Stimulated activated CD4-positive, alpha-beta T cell treated with anti-CD3 and anti-CD28 coated beads, Interleukin-1b, Interleukin-23, amount 100 ng/mL, for 24 hours (primary cell): ENCODE measurements around the gene TSPAN4.

Experiments
- DNase-seq, 4 experiments: peaks; one replicate each; pipeline ENCODE4 v3.0.0-alpha.2; 2020; ENCODE audit warnings: low read depth in 4 of 4, low spot score in 1 of 4

The TSPAN4 gene

GRCh38 chr11:803770-804598 lies 38.7 kb upstream of the TSPAN4 start:
- no peak for DNase-seq

GRCh38 chr11:804599-804964 lies 38.1 kb upstream of the TSPAN4 start:
- DNase-seq = no peak

- no peak for DNase-seq
Observed at GRCh38 chr11:808427-809286, 34.0 kb upstream of the TSPAN4 start.

GRCh38 chr11:809287-810039 lies 33.2 kb upstream of the TSPAN4 start, which contains the start of gene RPLP2:
RPLP2 (plus strand) TSS chr11:809967; CDS start chr11:810235, 268 bp downstream.
- peak; percentile 96 to 97 (median 97) for DNase-seq

DNA sequence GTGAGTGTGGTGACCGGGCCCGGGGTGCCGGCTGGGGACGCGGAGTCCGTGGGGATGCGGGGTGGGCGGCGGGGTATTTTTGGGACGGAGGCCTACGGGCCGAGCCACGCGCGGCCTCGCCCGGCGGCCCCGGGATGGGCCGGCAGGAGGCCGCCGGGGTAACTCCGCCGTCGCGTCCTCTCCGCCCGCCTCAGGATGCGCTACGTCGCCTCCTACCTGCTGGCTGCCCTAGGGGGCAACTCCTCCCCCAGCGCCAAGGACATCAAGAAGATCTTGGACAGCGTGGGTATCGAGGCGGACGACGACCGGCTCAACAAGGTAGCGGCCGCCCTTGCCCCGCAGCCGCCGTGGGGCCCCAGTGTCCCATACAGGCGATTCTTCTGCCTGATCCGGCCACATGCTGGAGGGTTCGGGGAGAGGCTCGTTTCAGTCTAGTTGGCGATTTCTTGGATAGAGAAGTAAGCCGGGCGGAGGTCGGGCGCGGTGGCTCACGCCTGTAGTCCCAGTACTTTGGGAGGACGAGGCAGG lies 32.5 kb upstream of the TSPAN4 start:
- no peak for DNase-seq

GRCh38 chr11:811446-812245 lies 31.0 kb upstream of the TSPAN4 start:
- DNase-seq = no peak

DNA sequence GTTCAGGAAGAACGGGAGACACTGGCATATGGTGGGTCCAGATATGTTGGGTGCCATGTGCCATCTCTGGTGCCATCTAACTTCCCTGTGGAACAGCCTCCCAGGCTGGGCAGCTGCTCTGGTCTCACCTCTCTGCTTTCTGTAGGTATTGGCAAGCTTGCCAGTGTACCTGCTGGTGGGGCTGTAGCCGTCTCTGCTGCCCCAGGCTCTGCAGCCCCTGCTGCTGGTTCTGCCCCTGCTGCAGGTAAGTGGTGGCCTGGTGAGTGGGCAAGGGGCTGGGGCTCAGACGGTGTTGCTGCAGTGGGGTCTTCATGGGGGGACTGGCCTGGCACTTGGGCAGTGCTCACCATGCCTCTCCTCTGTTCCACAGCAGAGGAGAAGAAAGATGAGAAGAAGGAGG lies 30.3 kb upstream of the TSPAN4 start:
- DNase-seq = no peak

DNA sequence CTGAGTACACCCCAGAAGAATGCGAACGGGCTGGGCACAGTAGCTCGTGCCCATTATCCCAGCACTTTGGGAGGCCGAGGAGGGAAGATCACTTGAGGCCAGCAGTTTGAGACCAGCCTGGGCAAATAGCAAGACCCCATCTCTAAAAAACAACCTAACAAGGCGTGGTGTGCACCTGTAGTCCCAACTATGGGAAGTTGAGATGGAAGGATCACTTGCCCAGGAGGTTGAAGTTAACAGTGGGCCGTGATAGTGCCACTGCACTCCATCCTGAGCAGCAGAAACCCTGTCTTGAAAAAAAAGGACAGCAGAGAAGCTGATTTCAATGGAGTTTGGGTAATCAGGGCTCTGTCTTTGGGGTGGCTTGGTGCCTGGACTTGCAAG lies 29.6 kb upstream of the TSPAN4 start:
- DNase-seq = no peak

DNA sequence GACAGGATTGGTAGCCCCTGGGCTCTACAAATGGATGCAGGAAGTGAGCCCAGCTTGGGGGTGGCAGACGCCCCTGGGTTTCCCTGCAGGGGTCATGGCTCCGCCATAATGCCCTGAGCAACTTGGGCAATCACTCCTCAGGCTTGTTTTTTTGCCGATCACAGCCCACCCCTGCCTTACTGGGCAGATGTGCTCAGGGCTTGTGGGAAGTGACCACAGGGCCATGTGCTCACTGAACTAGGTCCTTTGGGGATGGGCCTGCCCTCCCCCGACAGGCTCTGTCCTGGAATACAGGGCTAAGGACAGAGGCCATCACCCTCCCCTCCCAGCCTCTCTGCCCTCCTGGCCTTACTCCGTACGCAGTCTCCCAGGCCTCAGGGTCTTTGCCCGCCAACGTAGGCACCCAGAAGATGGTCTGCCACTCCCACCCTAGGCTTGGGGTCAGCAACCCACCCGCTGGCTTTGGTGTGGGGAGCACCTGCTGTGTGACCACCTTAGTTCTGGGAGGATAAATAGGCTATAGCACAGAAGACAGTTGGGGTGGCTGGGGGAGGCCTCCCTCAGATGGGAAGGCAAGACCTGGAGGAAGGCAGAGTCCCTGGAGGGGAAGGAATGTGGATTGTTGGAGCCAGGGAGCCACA lies 29.1 kb upstream of the TSPAN4 start:
- no peak for DNase-seq

GRCh38 chr11:815675-816432 lies 26.8 kb upstream of the TSPAN4 start:
- DNase-seq = no peak

DNA sequence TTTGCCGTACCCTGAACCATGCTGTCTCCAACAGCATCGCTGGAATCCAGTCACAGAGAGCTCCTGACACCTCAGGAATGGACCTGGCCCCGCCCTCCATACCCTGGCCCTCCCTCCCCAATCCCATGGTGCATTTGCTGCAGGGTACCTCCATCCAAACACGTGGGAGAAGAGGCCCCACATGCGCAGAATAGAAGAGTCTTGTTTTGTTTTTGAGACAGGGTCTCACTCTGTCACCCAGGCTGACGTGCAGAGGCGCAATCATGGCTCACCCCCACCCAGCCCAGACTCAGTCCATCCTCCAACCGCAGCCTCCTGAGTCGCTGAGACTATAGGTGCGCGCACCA lies 26.2 kb upstream of the TSPAN4 start:
- DNase-seq = no peak

DNA sequence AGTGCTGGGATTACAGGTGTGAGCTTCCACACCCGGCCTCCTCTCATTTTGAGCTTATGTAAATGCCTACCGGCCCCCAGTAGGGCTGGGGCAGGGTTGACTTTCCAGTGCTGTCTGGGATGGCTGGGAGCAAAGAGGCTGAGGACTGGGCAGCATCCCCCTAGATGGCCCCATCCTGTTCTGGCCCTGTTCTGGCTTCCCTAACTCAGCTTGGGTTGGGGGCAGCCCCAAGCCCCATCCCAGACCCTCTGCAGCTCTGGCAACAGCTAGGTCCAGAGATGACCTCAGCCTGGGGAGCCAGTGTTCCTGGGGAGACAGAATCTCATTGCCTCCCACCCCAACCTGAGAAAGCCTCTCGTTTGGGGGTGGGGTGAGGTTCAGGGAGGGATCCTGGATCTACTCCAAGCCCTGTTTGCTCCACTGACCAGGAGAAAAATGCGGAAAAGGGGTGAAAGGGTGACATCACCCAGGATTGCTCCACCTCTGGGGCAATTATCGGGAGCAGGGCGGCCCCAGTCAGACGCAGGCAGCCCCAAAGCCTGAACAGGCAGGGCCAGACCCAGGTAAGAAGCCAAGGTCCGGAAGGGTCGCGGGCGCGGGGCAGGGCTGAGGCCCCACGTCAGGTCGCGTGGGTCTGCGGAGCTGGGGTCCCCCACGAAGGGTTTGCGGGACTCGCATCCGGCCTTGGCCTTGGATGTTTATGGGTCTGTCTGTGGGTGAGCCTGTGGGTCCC lies 24.1 kb upstream of the TSPAN4 start, which contains the start of gene PNPLA2:
PNPLA2 (plus strand) TSS at position 519 of the 733 bp plus-strand sequence. CDS start 805 bp downstream, outside the sequence.
- no peak for DNase-seq

DNA sequence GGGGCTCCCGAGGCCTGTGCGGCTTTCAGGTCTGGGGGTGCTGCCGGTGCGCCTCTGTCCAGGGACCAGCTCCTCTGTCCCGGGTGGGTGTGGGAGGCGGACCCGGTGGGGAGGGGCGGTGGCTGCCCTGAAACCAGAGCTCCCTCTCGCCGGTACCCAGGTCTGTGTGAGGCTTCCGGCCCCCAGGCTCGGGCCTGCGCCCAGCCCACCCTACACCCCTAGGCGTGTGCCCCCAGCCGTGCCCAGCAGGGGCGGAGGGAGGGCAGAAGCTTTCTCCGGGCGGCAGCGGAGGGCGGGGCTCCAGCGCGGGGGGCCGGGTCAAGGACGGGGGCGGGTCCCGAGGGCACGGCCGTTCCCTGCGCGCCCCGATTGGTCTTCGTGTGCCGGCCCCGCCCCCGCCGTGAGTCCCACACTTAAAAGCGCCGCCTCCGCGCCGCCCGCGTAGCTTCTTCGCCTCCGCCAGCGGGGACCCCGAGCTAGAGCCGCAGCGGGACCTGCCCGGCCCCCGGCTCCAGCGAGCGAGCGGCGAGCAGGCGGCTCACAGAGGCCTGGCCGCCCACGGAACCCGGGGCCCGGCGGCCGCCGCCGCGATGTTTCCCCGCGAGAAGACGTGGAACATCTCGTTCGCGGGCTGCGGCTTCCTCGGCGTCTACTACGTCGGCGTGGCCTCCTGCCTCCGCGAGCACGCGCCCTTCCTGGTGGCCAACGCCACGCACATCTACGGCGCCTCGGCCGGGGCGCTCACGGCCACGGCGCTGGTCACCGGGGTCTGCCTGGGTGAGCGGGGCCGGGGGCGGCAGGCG lies 23.3 kb upstream of the TSPAN4 start:
- DNase-seq = peak; percentile 84 to 91 (median 87)

- peak; percentile 78 to 94 (median 82) for DNase-seq
Observed at GRCh38 chr11:819943-820649, 22.6 kb upstream of the TSPAN4 start.

DNA sequence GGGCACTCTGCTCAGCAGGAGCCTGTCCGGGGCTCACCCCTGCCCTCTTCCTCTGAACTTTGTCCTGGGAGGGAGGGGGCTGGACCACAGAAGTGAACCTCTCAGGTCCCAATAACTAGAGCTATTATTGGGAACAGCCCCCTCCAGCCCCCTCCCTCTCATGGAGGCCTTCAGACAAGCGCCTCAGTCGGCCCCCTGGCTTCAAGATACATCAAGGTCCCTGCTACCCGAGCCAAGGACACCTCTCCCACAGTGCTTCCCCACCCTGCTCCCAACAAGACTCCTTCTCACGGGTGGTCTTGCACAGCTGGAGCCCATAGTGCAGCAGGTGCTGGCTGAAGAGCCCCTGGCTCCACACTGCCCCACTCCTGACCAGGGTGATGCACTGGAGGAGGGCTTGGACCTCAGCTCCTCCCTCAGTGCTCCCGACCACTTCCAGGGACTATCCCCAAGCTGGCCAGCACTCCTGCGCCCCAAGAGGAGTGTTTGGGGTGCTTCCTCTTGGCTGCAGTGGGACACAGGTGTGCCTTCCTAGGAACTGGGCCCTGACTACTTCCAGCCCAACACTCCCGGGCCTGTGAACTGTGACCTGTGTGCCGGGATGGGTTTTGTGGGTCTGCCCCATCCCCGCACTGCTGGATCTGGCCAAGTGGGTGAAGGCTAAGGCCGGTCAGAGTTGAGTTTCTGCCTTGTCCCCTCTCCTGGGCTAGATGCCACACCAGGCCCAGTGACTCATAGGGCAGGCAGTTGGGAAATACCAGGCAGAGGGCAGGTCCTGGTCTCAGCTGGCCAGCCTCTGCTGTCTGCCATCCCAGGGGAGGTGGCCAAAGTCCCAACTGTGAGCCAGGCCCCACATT lies 21.8 kb upstream of the TSPAN4 start:
- no peak for DNase-seq
